IPS-NIHi7 (cell line): ENCODE results near the gene MTHFSD.
"Not testable (repeated sequence)": the region's sequence is repeated elsewhere in the genome, so short reads cannot be mapped to it uniquely, and the experiment has no call there.

ENCODE experiments used
- DNase-seq: peaks from one replicate; pipeline ENCODE4 v3.0.0; 2012; ENCODE audit warnings: mixed read lengths; ENCODE audit errors: extremely low spot score

The MTHFSD gene, protein sequence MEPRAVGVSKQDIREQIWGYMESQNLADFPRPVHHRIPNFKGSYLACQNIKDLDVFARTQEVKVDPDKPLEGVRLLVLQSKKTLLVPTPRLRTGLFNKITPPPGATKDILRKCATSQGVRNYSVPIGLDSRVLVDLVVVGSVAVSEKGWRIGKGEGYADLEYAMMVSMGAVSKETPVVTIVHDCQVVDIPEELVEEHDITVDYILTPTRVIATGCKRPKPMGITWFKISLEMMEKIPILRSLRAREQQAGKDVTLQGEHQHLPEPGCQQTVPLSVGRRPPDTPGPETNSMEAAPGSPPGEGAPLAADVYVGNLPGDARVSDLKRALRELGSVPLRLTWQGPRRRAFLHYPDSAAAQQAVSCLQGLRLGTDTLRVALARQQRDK

DNA sequence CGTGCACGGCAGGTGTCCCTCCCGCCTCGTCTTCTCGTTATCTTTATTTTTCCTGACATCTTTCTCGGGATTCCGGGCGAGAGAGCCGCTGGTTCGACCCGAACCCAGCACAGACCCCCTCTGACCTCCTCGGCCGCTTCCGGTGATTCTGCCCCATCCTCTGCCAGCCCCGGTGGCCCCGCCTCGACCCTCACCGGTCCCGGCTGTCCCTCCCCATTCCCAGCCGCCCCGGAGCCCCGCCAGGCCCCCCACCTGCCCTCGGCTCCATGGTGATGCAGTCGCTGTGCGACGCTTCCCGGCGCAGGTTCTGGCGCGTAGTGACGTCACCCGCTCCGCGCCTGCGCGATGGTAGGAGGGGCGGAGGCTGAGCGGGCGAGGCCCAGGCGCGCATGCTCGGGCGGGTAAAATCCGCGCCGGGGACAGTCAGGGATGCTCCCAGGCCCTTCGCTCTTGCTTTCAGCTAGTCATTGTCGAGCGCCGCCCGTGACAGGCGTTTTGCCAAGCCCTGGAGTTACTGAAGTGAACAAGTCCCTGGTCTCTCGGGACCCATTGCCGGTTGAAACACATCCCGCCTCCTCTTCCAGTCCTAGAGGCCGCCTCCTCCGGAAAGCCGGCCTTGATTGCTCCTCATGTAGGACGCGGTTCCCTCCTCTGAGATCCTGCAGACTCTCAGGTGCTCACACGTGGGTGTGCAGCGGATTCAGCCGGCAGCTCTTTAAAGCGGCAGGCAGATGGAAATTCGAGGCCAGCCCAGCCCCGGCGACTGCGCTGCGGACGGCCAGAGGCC lies at the start of gene MTHFSD:
Gene MTHFSD, minus strand, starts transcription at position 319 of the 787 bp plus-strand sequence. Its CDS starts 51 bp downstream, at position 268.
- peak; percentile 97 for DNase-seq

DNA sequence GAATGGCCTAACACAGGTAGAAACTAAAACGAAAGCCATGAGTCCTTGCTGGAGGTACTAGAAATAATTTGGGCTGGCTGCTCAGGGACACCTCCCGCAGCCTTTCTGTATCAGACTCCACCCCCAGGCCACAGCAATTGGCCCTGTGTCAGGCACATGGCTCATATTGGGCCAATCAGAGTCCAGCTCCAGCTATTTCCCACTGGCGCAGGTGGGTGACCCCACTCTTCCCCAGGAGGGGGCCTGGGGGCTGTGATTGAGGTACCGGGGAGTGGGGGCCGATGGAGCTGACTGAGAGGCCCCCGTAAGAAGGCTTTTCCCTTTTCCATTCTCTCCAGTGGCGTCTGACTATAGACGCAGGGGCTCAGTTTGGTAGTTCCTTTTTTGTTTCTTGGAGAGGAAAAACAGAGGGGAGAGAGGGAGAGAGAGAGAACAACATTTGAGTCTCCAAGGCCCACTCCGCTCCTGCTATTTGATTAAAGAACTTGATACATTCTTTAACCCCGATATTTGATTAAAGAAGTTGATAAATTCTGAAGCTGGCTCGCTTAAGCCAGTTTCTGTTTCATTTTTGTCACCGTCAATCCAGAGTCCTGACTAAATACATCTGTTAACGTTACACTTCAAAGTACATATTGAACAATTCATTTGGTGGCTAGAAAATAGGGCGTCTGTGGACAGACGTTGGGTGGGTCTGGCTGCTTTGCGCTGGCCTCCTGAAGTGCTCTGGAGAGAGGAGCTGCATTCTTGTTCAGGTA lies 49.6 kb upstream of the MTHFSD start:
- DNase-seq, result no peak

DNA sequence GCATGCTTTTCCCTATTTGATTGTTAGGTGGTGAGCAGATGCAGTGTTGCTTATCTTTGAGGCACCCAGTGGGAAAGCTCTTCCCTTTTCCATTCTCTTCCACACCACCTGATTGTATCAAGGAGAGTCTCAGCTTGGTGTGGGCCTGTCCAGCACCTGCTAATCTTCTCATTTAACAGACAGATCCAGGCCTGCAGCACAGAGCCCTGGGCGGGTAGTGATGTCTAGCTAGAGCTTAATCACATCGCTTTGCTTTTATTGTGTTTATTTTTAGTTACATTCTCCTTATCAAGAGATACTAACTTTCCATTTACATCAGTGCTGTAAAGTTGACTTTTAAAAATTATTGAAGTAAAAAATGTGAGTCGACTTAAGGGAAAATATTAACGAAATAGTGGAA lies 47.5 kb upstream of the MTHFSD start:
- DNase-seq, result no peak

DNA sequence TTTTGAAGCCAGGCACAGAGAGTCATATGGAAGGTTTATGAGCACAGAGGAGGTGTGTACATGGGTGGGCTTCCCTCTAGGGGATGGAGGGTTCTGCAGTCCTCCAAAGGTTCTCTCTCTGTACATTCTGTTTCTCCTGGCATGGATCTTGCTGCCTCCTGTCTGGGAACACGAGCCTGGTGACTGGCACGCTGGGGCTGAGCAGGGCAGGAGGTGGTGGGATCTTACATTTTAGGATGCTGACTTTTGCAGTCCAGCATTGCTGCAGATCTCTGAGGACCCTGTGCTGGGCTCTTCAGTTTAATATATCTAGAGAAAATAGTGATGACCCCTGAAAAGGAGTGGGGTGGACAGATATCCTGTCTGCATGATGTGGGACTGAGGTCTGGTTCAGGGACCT lies 46.3 kb upstream of the MTHFSD start:
- DNase-seq, result no peak

DNA sequence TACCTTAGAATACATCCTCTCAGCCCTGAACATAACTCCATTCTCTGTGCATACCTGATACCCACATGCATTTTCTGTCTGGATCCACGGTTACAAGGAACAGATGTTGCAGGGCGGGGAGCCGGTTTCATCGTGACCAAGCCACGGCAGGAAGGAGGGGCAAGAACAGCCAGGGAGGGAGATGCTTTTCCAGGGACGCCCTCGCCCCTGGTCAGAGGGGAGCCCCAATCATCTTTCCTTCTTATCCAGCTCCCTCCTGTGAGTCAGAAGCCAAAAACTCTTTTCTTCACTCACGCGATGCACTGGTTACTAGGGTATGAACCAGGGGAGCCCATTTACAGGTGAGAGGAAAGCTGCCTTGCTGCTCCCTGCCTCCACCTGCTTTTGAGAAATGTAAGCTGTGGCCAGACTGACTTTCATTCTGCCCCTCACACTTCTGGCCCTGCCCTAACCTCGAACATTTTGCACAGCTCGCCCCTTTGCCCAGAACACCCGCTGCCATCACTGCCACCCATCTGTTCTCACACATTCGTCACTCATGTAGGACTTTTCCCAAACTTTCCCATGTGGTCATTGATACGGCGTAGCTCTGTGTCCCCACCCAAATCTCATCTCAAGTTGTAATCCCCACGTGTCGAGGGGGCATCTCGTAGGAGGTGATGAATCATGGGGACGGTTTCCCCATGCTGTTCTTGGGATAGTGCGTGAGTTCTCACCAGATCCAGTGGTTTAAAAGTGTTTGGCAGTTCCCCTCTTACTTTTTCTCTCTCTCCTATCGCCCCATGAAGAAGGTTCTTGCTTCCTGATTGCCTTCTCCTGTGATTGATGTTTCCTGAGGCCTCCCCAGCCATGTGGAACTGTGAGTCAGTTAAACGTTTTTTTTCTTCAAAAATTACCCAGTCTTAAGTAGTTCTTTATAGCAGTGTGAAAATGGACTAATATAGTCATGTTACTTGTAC lies 43.9 kb upstream of the MTHFSD start:
- DNase-seq, result no peak

DNA sequence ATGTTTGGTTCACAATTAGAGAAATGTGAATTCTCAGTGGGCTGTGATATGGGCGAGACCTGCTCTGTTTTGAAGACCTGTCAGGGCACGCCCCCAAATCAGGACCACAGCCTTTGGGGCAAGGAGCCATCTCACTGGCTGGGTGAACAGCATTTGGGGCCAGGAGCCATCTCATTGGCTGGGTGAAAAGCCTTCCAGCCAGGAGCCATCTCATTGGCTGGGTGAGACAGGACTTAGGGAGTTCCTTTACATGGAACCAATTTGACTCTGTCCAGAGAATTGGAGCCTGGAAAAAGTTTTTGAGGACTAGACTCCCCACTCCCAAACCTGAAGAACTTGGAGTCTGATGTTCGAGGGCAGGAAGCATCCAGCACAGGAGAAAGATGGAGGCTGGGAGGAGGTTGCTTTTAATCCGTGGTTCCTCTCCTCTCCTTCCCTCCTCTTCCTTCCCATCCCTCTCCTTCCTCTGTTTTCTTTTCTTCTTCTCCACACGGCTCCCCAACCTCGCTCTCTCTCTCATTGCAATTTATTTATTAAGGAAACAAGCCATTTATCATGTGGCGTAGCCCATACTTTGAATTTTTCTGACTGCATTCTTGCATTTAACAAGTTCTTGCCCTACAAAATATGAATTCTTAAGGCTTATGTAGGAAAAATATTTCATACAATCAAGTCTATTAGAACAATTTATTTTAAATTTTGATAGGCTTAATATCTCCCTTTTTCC lies 43.0 kb upstream of the MTHFSD start:
- DNase-seq, result no peak

DNA sequence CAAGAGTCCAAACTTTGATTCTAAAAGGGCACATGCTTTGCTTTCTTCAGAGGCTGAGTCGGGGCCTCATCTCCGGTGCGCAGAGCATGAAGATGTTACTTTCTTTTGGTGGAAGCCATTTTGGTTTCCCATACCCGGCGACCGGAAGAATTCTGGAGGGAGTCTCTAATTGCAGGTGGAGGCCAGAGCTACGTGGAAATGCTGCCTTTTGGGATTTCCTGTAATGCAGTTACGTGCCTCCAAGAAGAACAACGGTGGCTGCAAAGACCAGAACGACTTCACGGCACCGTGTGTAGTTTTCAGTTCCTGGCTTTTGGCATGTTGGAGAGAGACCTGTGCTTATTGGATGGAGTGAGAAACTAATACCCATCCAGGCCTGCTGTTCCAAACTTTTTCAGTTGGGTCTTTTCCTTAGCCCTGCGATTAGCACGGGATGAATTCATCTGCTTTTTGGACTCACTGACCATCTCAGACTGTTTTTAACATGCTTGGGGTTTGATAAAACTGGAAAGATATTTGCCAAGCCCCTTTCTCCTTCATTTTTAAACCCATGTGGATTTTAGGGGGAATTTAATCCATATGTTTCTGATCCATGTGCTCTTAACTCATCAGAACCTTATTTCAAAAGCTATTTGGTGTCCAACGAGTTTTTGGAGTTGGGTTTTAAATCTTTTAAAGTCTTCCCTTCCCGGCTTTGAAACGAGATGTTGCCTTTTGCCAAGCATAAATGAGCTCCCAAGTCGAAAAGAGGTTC lies 42.3 kb upstream of the MTHFSD start:
- DNase-seq, result no peak

DNA sequence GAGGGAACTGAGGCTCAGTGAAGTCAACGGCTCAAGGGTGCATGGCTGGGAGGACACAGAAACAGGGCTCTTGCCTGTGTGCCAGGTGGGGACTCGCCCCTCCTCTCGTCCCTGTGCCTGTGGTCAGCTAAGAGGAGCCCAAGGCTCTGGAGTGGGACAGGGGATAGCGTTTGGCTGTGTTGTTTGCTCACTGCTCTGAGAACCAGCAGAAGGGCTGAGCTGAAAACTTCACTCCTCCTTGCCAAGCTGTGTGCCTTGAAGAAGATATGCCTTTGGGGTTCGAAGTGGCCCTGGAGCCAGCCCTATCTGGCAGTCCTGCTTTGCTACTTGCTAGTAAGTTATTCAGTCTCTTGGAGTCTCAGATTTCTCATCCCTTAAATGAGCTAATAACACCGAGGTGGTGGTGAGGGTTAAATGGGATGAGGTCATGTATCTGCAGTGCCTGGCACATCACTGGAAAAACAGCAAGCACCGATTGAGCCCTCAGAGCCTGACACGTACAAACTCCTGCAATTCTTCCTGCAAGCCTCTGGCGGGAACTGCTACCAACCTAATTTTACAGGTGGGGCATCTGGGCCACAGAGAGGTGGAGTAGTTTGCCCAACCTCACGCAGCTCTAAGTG lies 41.1 kb upstream of the MTHFSD start:
- no peak for DNase-seq

DNA sequence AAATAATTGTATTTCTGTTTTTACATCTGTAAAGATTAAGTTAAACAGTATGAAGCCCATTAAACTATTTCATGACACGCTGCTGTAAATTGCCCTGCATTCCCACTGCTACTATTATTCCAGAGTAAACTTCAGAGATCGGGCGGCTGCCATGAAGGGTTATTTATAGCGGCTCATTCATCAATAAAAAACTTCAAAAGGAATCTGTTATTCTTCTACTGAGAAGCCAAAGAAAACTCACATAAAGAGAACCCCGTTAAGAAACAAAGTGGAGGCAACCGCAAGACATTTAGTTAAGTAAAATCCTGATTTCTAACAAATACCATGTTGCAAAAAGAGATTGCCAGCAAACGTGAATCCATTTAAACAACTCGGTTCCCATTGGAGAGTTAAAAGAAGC lies 39.7 kb upstream of the MTHFSD start:
- no peak for DNase-seq

DNA sequence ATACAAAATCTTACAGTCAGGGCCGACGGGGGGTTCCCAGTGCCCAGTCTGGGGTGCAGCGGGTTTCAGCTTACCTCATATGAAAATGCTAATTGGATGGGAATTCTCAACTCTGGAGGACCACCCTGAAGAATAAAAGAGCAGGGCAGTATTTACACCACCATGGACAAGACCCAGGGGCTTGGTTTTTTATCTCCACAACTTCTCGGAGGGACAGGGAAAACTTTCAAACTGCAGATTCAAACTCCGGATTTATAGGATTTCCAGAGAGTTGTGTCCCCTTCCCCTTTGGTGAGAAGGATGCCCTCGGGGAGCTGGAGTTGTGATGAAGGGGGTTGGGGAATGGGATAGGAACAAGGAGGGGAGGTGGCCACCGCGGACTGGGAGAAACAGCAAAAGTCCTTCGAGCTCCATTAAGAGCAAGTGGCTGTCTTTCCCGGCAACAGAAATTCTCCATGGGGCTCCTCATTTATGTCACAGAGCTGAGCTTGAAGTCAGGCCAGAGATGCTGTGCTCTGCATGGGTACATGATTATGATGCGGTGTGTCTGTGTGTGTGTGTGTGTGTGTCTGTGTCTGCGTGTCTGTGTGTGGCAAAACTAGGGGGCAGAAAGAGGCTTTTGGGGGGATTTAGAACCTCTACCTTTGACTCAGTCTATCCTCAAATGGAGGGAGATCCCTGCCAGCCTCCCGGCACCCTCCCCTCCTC lies 39.0 kb upstream of the MTHFSD start:
- DNase-seq, result no peak

DNA sequence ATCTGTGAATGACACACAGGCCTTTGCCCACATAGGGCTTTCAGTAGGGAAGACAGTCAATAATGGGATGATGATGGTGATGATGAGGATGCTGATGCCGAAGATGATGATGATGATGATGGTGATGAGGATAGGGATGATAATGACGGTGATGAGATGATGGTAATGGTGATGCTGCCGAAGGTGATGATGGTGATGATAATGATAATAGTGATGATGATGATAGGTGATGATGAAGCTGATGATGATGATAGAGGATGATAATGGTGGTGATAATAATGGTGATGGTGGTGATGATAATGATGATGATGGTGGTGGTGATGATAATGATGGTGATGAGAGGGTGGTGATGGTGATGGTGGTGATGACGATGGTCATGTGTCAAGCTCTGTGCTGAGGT lies 36.2 kb upstream of the MTHFSD start:
- DNase-seq, result no peak

DNA sequence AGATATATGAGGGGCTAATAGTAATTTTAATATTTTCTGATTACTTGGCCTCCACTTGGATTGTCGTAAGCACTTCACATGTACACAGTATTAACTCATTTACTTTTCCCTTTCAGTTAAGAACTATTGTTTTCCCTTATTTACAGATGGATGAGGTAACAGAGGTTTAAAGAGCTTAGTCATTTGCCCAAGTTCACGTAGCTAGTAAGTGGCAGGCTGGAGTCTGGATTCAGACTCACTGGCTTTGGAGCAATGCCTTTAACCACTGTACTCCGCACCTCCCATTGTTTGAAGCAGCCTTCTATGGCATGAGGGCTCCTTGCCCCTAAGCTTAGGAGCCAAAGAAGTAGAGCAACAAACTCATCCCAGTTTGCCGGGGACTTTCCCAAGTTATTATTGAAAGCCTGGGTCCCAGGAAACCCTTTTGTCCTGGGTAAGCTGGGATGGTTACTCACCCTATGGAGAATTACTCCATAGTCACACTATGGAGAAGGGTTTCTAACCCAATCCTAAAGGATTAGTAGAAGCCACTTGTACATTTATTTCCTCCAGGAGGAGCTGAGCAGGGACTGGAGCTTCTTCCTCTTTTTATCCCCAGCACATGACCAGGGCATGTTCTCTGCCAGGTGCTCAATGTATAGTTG lies 35.6 kb upstream of the MTHFSD start:
- no peak for DNase-seq

DNA sequence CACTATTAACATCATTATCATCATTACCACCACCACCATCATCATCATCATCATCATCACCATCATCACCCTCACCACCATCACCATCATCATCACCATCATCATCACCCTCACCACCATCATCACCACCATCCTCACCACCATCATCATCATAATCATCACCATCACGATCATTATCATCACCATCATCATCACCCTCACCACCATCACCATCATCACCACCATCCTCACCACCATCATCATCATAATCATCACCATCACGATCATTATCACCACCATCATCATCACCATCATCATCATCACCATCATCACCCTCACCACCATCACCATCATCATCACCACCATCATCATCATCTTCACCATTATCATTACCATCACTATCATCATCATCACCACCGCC lies 32.9 kb upstream of the MTHFSD start:
- not testable (repeated sequence) for DNase-seq

DNA sequence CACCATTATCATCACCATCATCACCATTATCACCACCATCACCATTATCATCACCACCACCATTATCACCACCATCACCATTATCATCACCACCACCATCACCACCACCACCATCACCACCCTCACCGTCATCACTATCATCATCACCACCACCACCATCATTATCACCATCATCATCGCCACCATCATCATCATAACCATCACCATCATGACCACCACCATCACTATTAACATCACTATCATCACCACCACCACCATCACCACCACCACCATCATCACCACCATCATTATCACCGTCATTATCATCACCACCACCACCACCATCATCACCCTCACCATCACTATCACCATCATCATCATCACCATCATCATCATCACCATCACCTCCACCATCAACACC lies 32.5 kb upstream of the MTHFSD start:
- DNase-seq, result no peak

DNA sequence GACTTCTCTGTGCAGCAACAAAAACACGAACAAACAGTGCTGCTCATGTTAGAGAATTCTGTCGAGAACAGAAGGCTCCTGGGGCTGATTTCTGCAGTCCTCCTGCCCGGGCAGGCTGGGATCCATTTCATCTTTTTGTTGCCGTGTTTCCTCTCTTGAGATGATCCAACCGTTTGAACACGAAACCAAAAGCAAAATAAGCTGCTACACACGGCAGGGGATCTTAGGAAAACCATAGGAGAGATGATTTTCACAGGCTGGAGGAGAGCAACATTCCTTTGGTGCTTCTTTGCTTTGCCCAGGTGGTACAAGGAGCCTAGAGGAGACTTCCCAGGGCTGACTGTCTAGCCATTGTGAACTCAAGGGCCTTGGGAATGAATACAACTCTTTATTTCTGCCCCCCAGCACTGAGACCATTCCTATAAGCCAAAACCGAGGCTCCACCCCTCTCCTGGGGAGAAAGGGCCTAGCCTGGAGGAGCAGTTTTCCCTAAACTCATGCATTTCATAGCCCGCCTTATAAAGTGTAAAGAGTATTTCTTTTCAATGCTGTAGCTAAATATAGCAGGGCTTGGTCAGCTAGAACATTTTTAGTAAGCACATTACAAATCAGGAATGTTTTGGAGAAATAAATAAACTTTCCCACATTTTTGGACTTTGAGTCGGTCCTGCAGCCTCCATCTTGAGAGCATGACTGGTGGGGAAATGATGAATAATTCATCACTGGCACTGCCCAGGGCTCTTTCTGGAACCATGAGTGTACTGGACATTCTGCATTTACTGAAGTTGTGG lies 31.0 kb upstream of the MTHFSD start:
- no peak for DNase-seq

DNA sequence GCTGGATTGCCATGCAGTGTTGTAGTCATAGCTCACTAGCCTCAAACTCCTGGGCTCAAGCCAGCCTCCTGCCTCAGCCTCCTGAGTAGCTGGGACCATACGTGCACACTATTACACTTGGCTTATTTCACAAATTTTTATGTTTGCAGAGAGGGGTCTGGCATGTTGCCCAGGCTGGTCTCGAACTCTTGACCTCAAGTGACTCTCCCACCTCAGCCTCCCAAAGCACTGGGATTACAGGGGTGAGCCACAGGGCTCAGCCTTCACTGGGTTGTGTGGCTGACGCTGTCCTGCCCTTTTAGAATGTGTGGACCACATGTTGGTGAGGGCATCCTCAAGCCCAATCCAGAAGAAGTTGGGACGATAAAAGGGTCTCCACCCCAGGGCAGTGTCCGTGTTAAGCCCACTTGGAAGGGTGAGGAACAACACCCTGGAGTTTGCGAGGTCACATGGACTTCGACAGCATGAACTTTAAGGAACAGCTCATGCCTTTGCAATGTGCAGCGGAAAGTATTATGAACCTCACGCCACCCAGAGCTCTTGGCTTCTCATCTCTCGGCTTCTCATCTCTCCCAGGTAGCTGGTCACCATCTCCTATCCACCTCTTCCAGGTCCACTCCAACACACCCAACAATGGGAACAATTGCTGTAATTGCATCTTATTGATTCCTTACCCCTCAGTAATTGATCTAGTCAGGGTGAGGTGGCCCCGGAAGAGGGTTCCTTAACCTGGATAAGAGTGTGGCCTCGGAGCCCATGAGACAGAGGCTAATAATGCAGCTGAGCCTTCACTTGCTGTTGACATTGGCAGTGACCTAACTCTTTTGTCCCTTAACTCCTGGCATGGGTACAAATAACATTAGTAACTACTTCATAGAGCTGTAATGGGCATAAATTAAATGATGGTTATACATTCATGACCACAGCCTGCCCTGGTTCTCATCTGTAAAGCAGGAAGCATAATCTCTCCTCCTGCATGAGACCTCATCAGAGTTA lies 30.0 kb upstream of the MTHFSD start:
- no peak for DNase-seq
